OCI-LY7 (cell line): ENCODE data around the gene LYRM2. TPM values are rescaled to one million over a fixed set of nuclear protein-coding genes. Genes with fewer than 3 reads are reported as not detected.

Source experiments
- BruUV-seq: library from RNA; stranded (reverse); fragments of 400-500 nt; replicated peaks from 2 replicates; lab custom pipeline; 2021; lab: Mats Ljungman, UMichigan
- CTCF ChIA-PET: fragments of 300-600 bp; sonication (Branson Sonifier 250); formaldehyde crosslinking; loops from one replicate; lab custom pipeline; 2022; ENCODE audit warnings: antibody characterized with exemption; ENCODE audit not compliant: unreplicated experiment; lab: Charles Lee
- POLR2A ChIA-PET: fragments of 300-600 bp; sonication (Branson Sonifier 250); formaldehyde crosslinking; loops from one replicate; lab custom pipeline; 2022; ENCODE audit warnings: antibody characterized with exemption; lab: Charles Lee
- DNase-seq: peaks from one replicate; pipeline ENCODE4 v3.0.0-alpha.2; 2015; ENCODE audit warnings: low spot score
- H2AFZ ChIP-seq: fragments of 200-600 bp; sonication (generic), shearing (Covaris generic); 2 replicates; pipeline ENCODE4 v1.6.1; 2014; ENCODE audit warnings: mild to moderate bottlenecking, antibody characterized with exemption, low read length, moderate library complexity
- H3K27ac ChIP-seq: fragments of 200-600 bp; sonication (generic); 2 replicates; pipeline ENCODE4 v1.5.1; 2014; ENCODE audit warnings: mixed run types, low read depth, mild to moderate bottlenecking, moderate library complexity, low read length, inconsistent platforms; ENCODE audit not compliant: poor library complexity, severe bottlenecking
- H3K36me3 ChIP-seq: fragments of 200-600 bp; sonication (generic); 2 replicates; pipeline ENCODE4 v1.6.1; 2014; ENCODE audit warnings: mild to moderate bottlenecking, antibody characterized with exemption, low read length, moderate library complexity, mixed read lengths; ENCODE audit not compliant: insufficient read depth
- H3K4me1 ChIP-seq: fragments of 200-600 bp; sonication (generic); 2 replicates; pipeline ENCODE4 v1.5.1; 2014; ENCODE audit warnings: mild to moderate bottlenecking, low read length; ENCODE audit not compliant: insufficient read depth, poor library complexity, severe bottlenecking
- H3K4me2 ChIP-seq: fragments of 200-600 bp; sonication (generic); 2 replicates; pipeline ENCODE4 v1.6.1; 2014; ENCODE audit warnings: mild to moderate bottlenecking, low read length
- H3K4me3 ChIP-seq: fragments of 200-600 bp; sonication (generic); 2 replicates; pipeline ENCODE4 v1.5.1; 2014; ENCODE audit warnings: mild to moderate bottlenecking, low read depth, low read length; ENCODE audit not compliant: poor library complexity, severe bottlenecking
- H3K79me2 ChIP-seq: fragments of 200-600 bp; sonication (generic); 2 replicates; pipeline ENCODE4 v1.6.1; 2016; ENCODE audit warnings: low read depth, mild to moderate bottlenecking, low read length, moderate library complexity, mixed read lengths; ENCODE audit not compliant: insufficient read depth
- H3K9me2 ChIP-seq: fragments of 200-600 bp; sonication (generic); 2 replicates; pipeline ENCODE4 v1.6.1; 2016; ENCODE audit warnings: mild to moderate bottlenecking, low read length, mixed read lengths; ENCODE audit not compliant: insufficient read depth
- H3K9me3 ChIP-seq: fragments of 200-600 bp; sonication (generic); 2 replicates; pipeline ENCODE4 v1.6.1; 2014; ENCODE audit warnings: mild to moderate bottlenecking, mixed run types, low read length, mixed read lengths
- H4K20me1 ChIP-seq: fragments of 200-600 bp; sonication (generic); 2 replicates; pipeline ENCODE4 v1.6.1; 2014; ENCODE audit warnings: mild to moderate bottlenecking, antibody characterized with exemption, low read length, moderate library complexity, mixed read lengths; ENCODE audit not compliant: insufficient read depth
- EZH2phosphoT487 ChIP-seq: fragments of 200-600 bp; sonication (generic); IDR thresholded peaks from 2 replicates; pipeline ENCODE4 v1.6.1; 2018; ENCODE audit warnings: low read depth, borderline replicate concordance, mild to moderate bottlenecking, mixed run types, antibody characterized with exemption, low read length, moderate library complexity, mixed read lengths
- intact Hi-C: fragments of 100-400 bp; cut with micrococcal nuclease; formaldehyde crosslinking; loops from one replicate; pipeline ENCODE4 v1.10.0; 2022; ENCODE audit not compliant: unreplicated experiment
- total RNA-seq, 2 experiments: library from RNA; depleted of rRNA in 1 of 2; stranded (reverse); fragments of >200 nt in 1 of 2; shearing (Covaris generic) in 1 of 2; gene quantifications; 2 replicates each; pipeline ENCODE4 v1.2.3, GENCODE V29; 2014 to 2022
- TF ChIP-seq, protein P1 (sequence below): fragments of 200-600 bp; sonication (generic); conservative IDR thresholded peaks from 2 replicates; pipeline ENCODE4 v1.5.1; 2014; ENCODE audit warnings: mild to moderate bottlenecking, antibody characterized with exemption, low read length, moderate library complexity, mixed read lengths

Gene LYRM2
- total RNA-seq, 2 experiments from 2014 or later = 17.7 to 40.6 TPM

- TF ChIP-seq, protein P1, sequence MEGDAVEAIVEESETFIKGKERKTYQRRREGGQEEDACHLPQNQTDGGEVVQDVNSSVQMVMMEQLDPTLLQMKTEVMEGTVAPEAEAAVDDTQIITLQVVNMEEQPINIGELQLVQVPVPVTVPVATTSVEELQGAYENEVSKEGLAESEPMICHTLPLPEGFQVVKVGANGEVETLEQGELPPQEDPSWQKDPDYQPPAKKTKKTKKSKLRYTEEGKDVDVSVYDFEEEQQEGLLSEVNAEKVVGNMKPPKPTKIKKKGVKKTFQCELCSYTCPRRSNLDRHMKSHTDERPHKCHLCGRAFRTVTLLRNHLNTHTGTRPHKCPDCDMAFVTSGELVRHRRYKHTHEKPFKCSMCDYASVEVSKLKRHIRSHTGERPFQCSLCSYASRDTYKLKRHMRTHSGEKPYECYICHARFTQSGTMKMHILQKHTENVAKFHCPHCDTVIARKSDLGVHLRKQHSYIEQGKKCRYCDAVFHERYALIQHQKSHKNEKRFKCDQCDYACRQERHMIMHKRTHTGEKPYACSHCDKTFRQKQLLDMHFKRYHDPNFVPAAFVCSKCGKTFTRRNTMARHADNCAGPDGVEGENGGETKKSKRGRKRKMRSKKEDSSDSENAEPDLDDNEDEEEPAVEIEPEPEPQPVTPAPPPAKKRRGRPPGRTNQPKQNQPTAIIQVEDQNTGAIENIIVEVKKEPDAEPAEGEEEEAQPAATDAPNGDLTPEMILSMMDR = no peak
- TF ChIP-seq EZH2phosphoT487 = no peak
- Histone ChIP-seq H4K20me1 (no peaks in the 10 kb centered on the region), H3K9me3 (no peaks in the 10 kb centered on the region), H3K27ac (no peak overlapping the region), H3K4me3 (no peak overlapping the region), H2AFZ (no peak overlapping the region), H3K79me2 (no peaks in the 10 kb centered on the region), H3K36me3 (no peaks in the 10 kb centered on the region), H3K9me2 (no peaks in the 10 kb centered on the region), H3K4me1 (peaks cover 7% of the 10 kb centered on the region), H3K4me2 (no peak overlapping the region)
- ChIA-PET CTCF (no interaction called here), POLR2A (interaction anchor here (0.5 kb wide), 1 partner anchor 12 kb away, joined by 3 read pairs; no protein-coding TSS in a partner anchor)
- BruUV-seq = no TSS peak
- intact Hi-C loops = no loop called here
- no peak for DNase-seq
Measured at GRCh38 chr6:89553431-89553830, 85.1 kb downstream of the LYRM2 start.

DNA sequence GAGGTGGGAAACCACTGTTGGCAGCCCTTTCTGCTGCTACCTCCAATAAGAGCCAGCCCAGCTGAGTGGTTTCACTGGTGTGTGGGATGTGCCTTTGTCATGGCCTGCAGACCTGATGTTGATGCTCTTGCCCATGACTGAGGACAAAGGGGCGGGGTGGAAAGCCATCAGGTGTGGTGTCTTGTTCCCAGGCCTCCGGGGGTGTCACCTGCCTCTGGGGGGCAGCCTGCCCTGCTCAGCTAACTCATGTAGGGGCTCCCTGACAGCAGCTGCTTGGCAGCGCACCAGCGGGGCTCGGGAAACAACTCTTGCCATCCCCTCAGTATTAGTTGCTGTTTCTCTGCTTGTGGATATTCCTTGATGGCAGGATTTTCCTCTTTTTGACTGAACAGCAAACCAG is 91.3 kb downstream of the LYRM2 start:
- Histone ChIP-seq H3K4me1 (peaks cover 6% of the 10 kb centered on the region), H3K36me3 (no peaks in the 10 kb centered on the region), H3K9me3 (no peaks in the 10 kb centered on the region), H4K20me1 (no peaks in the 10 kb centered on the region), H3K4me2 (no peak overlapping the region), H2AFZ (no peak overlapping the region), H3K27ac (no peak overlapping the region), H3K9me2 (no peaks in the 10 kb centered on the region), H3K79me2 (no peaks in the 10 kb centered on the region), H3K4me3 (no peak overlapping the region)
- ChIA-PET CTCF (no interaction called here), POLR2A (no interaction called here)
- DNase-seq = no peak
- no TSS peak for BruUV-seq
- TF ChIP-seq EZH2phosphoT487 = no peak
- TF ChIP-seq, protein P1 = no peak
- intact Hi-C loops = no loop called here

DNA sequence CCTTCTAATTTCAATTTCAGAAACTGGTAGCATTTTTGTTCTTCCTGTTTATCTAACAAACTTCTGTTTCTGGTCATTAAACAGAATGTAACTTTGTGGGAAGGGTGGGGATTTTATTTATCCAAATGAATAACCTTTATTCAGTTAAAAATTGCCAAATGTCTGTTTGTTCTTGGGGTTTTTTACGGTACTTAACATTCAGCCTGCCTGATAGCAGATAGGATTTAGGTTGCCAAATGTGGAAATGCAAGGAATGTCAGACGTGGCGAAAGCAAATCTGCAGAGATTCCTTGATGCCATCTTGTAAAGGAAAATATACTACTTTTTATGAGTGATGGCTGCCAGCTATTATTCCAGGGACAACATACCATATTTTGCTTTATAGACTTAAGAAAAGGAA is 95.7 kb downstream of the LYRM2 start:
- no peak overlapping the region for H3K27ac ChIP-seq
- ChIA-PET POLR2A (no interaction called here), CTCF (no interaction called here)
- H3K9me2 ChIP-seq = no peaks in the 10 kb centered on the region
- DNase-seq = no peak
- intact Hi-C loops = no loop called here
- no peak overlapping the region for H3K4me2 ChIP-seq
- TF ChIP-seq, protein P1 = no peak
- no peak for TF ChIP-seq EZH2phosphoT487
- no peaks in the 10 kb centered on the region for H3K9me3 ChIP-seq
- peaks cover 6% of the 10 kb centered on the region for H3K4me1 ChIP-seq
- H3K36me3 ChIP-seq = no peaks in the 10 kb centered on the region
- H2AFZ ChIP-seq = peak overlapping the region; percentile 52; the same call in 1 of the 2 replicates
- no peak overlapping the region for H3K4me3 ChIP-seq
- H3K79me2 ChIP-seq = no peaks in the 10 kb centered on the region
- no peaks in the 10 kb centered on the region for H4K20me1 ChIP-seq
- no TSS peak for BruUV-seq
